ENCODE data around the gene SKOR1. TPM values are rescaled to one million over a fixed set of nuclear protein-coding genes. Genes with fewer than 3 reads are reported as not detected.

SKOR1 gene
- total and polyA plus RNA-seq, 2 of the 13 experiments (the other 11 are each of a cell fraction or from before 2014, with no cell fraction given) = 0.09 to 0.11 TPM

DNA sequence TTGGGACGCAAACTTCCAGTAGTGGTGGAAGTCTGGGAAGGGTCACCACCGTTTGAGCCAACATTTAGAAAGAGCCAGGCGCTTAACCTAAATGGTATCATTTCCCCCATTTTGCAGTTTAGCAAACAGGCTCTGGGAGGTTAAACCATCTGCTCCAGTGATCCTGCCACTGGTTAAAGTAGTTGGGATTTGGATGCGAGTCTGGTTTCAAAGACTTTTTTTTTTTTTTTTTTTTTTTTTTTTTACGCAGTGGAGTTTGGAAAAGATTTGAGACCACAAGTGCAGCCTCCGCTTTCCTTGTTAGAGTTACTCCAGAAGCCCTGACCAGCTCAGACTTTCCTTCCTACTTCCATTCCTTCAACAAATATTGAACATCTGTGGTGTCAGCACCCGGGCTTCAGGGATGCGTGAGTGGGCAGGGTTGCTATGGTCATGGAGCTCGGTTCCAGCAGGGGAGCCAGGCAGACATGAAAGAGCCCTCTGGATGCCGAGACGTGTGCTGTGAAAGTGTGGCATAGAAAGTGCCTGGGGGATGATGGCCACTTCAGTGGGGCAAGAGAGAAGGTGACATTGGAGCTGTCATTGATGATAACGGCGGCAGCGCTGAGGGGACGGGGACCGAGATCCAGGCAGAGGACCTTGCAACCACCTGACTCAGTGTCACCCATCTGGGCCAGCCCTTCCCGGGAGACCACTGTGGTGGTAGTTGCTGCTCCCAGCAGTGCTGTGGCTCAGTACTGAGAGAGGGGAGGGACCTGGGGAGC lies 15.6 kb downstream of the SKOR1 start (continued):
- TF ChIP-seq, protein P1, sequence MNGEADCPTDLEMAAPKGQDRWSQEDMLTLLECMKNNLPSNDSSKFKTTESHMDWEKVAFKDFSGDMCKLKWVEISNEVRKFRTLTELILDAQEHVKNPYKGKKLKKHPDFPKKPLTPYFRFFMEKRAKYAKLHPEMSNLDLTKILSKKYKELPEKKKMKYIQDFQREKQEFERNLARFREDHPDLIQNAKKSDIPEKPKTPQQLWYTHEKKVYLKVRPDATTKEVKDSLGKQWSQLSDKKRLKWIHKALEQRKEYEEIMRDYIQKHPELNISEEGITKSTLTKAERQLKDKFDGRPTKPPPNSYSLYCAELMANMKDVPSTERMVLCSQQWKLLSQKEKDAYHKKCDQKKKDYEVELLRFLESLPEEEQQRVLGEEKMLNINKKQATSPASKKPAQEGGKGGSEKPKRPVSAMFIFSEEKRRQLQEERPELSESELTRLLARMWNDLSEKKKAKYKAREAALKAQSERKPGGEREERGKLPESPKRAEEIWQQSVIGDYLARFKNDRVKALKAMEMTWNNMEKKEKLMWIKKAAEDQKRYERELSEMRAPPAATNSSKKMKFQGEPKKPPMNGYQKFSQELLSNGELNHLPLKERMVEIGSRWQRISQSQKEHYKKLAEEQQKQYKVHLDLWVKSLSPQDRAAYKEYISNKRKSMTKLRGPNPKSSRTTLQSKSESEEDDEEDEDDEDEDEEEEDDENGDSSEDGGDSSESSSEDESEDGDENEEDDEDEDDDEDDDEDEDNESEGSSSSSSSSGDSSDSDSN (CRISPR knock-in tag; IDR thresholded peaks at IDR 0.05) = peak; percentile 18; the same call in 1 of the 2 replicates
- TF ChIP-seq NRL (CRISPR knock-in tag; IDR thresholded peaks at IDR 0.05; ENCODE audit: borderline replicate concordance) (peak; percentile 53; the same call in 1 of the 2 replicates), STAG1 (CRISPR knock-in tag; IDR thresholded peaks at IDR 0.05) (peak; percentile 28), ZSCAN21 (CRISPR knock-in tag; IDR thresholded peaks at IDR 0.05; ENCODE audit: borderline replicate concordance) (peak; percentile 54; the same call in 1 of the 2 replicates), NFRKB (IDR thresholded peaks at IDR 0.05) (no peak), SAP130 (CRISPR knock-in tag; IDR thresholded peaks at IDR 0.05; ENCODE audit: low read depth) (peak; percentile 63), PHF8 (CRISPR knock-in tag; IDR thresholded peaks at IDR 0.05) (peak; percentile 11; the same call in 1 of the 2 replicates), ZNF292 (CRISPR knock-in tag; IDR thresholded peaks at IDR 0.05; ENCODE audit: borderline replicate concordance, low read depth) (0 out of 2 replicates have a peak, but pooled peaks have one; percentile 19), FOXP1 (IDR thresholded peaks at IDR 0.05) (no peak), FOXP1 (CRISPR knock-in tag; IDR thresholded peaks at IDR 0.05) (no peak), POLR2A (IDR thresholded peaks at IDR 0.05; ENCODE audit: insufficient read depth in 1 of 2, low read depth in 2 of 2, low read length in 2 of 2) (peak in 1 of 2 experiments; percentile 27; a peak in 1 of 4 replicates), ZNF205 (CRISPR knock-in tag; IDR thresholded peaks at IDR 0.05) (0 out of 2 replicates have a peak, but pooled peaks have one; percentile 37), ZNF660 (CRISPR knock-in tag; IDR thresholded peaks at IDR 0.05; ENCODE audit: borderline replicate concordance, low read depth) (no peak), SYNCRIP (IDR thresholded peaks at IDR 0.05; ENCODE audit: insufficient read depth, low read depth, low read length) (no peak), KLF16 (CRISPR knock-in tag; IDR thresholded peaks at IDR 0.05) (no peak), ZNF883 (CRISPR knock-in tag; IDR thresholded peaks at IDR 0.05; ENCODE audit: not compliant biosample characterization) (peak; percentile 25), BCL6 (CRISPR knock-in tag; IDR thresholded peaks at IDR 0.05) (no peak), ZNF207 (IDR thresholded peaks at IDR 0.05; ENCODE audit: borderline replicate concordance) (no peak)
- TF ChIP-seq, protein P2, sequence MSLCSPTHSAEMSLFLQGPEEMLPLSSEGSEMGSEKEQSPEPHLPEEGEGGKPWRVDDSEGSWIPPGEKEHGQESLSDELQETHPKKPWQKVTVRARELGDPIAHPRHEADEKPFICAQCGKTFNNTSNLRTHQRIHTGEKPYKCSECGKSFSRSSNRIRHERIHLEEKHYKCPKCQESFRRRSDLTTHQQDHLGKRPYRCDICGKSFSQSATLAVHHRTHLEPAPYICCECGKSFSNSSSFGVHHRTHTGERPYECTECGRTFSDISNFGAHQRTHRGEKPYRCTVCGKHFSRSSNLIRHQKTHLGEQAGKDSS (CRISPR knock-in tag; IDR thresholded peaks at IDR 0.05; ENCODE audit: borderline replicate concordance, low read depth) = peak; percentile 30; the same call in 1 of the 2 replicates
- TF ChIP-seq, protein P3, sequence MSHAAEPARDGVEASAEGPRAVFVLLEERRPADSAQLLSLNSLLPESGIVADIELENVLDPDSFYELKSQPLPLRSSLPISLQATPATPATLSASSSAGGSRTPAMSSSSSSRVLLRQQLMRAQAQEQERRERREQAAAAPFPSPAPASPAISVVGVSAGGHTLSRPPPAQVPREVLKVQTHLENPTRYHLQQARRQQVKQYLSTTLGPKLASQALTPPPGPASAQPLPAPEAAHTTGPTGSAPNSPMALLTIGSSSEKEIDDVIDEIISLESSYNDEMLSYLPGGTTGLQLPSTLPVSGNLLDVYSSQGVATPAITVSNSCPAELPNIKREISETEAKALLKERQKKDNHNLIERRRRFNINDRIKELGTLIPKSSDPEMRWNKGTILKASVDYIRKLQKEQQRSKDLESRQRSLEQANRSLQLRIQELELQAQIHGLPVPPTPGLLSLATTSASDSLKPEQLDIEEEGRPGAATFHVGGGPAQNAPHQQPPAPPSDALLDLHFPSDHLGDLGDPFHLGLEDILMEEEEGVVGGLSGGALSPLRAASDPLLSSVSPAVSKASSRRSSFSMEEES (CRISPR knock-in tag; IDR thresholded peaks at IDR 0.05) = no peak
- TF ChIP-seq, protein P4, sequence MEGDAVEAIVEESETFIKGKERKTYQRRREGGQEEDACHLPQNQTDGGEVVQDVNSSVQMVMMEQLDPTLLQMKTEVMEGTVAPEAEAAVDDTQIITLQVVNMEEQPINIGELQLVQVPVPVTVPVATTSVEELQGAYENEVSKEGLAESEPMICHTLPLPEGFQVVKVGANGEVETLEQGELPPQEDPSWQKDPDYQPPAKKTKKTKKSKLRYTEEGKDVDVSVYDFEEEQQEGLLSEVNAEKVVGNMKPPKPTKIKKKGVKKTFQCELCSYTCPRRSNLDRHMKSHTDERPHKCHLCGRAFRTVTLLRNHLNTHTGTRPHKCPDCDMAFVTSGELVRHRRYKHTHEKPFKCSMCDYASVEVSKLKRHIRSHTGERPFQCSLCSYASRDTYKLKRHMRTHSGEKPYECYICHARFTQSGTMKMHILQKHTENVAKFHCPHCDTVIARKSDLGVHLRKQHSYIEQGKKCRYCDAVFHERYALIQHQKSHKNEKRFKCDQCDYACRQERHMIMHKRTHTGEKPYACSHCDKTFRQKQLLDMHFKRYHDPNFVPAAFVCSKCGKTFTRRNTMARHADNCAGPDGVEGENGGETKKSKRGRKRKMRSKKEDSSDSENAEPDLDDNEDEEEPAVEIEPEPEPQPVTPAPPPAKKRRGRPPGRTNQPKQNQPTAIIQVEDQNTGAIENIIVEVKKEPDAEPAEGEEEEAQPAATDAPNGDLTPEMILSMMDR (CRISPR knock-in tag; IDR thresholded peaks at IDR 0.05) = 0 out of 2 replicates have a peak, but pooled peaks have one; percentile 9
- TF ChIP-seq, protein P5, sequence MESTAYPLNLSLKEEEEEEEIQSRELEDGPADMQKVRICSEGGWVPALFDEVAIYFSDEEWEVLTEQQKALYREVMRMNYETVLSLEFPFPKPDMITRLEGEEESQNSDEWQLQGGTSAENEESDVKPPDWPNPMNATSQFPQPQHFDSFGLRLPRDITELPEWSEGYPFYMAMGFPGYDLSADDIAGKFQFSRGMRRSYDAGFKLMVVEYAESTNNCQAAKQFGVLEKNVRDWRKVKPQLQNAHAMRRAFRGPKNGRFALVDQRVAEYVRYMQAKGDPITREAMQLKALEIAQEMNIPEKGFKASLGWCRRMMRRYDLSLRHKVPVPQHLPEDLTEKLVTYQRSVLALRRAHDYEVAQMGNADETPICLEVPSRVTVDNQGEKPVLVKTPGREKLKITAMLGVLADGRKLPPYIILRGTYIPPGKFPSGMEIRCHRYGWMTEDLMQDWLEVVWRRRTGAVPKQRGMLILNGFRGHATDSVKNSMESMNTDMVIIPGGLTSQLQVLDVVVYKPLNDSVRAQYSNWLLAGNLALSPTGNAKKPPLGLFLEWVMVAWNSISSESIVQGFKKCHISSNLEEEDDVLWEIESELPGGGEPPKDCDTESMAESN (CRISPR knock-in tag; conservative IDR thresholded peaks at IDR 0.05) = 0 out of 2 replicates have a peak, but pooled peaks have one; percentile 0

Measured in HepG2 (cell line).